HG03342 (cell line): Measurements from ENCODE around the gene SMC1A.
"Not testable (repeated sequence)": the region's sequence is repeated elsewhere in the genome, so short reads cannot be mapped to it uniquely, and the experiment has no call there.

Source experiments
- ATAC-seq: cut with Tn5 transposase; IDR thresholded peaks from one replicate; pipeline ENCODE4 v1.9.1; 2021; ENCODE audit warnings: mild to moderate bottlenecking, moderate library complexity; ENCODE audit not compliant: unreplicated experiment

Gene SMC1A

DNA sequence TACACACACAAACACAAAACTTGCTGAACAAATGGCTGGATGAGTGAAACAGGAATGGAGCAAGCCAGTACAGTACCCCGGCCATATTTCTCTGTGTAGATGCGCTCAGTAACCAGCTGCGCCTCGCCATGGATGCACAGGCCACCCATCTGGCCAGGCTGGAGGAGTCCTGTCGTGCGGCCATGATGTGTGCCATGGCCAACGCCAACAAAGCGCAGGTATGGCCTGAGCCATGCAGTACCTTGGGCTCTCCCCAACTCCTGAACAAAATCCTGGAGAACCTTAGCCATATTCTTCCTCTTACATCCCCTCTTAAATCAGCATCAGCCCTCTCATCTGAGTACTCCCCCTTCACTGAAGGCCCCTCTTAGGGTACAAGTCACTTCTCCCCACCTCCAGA, 7.3 kb upstream of the SMC1A start:
- ATAC-seq, result no peak

DNA sequence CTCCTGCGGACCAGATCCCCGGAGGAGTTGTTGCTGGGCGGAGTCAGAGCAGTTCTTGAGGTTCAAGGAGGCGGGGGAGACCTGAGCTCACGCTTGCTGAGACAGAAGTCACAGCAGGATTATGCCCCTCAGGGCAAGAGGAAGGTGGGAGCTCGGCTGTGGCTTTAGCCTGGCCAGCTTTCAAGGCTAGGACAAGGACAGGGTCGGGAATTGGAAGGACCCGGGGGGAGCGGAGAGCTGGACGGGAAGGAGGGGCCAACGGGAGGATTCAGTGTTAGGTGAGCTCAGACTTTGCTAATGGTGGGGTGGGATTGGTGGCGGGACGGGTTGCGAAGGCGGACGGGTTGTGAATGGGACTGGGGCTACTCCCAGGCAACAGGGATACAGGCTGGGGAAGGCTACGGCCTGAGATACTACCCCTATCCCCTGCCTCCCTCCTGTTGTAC, 430 bp upstream of the SMC1A start, which contains the start of gene RIBC1:
Gene RIBC1 (plus strand): TSS at position 13 of the 446 bp plus-strand sequence. CDS start 3,404 bp downstream, outside the sequence.
- ATAC-seq, result no peak

GRCh38 chrX:53421772-53422085, 725 bp downstream of the SMC1A start:
- peak; percentile 9 for ATAC-seq

DNA sequence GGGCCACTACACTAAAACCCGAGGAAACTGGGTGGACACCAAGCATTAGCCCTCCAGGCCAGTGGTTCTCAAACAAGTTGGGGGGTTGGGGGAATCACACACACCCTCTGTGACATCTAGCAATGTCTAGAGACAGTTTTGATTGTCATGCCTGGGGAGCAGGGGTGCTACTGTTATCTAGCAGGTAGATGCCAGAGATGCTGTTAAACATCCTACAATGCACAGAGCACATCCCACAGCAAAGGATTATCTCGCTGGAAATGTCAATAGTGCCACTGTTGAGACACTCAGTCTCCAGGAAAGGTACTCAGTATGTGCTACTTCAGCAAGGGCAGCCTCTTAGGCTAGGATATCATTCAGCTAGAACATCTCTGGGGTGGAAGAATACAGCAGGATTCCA, 1.3 kb downstream of the SMC1A start:
- ATAC-seq, result no peak

- not testable (repeated sequence) for ATAC-seq
Measured at GRCh38 chrX:53420351-53420750, 2.1 kb downstream of the SMC1A start.

DNA sequence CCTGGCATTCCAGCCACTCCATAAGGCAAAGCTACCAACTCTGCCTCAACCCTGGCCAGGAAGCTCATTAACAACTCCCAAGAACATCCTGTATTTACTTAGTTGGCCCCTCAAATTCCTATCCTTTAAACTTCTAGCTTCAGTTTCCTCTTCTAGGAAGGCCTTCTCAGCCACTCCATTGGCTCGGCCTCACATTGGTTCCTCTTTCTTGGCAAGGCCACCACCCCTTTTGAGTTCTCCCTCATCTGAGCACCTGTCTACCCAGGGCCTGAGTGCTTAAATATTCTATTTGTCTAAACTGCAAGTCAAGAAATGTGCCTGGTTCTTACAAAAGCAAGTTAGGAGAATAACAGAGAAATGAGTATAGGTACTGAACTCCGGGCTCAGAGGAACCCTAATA, 10.0 kb downstream of the SMC1A start:
- ATAC-seq, result no peak

- ATAC-seq, result no peak
Measured at GRCh38 chrX:53403535-53403934, 18.9 kb downstream of the SMC1A start.

- no peak for ATAC-seq
Measured at GRCh38 chrX:53398216-53398615, 24.2 kb downstream of the SMC1A start.

GRCh38 chrX:53395605-53396298, 26.7 kb downstream of the SMC1A start:
- no peak for ATAC-seq

DNA sequence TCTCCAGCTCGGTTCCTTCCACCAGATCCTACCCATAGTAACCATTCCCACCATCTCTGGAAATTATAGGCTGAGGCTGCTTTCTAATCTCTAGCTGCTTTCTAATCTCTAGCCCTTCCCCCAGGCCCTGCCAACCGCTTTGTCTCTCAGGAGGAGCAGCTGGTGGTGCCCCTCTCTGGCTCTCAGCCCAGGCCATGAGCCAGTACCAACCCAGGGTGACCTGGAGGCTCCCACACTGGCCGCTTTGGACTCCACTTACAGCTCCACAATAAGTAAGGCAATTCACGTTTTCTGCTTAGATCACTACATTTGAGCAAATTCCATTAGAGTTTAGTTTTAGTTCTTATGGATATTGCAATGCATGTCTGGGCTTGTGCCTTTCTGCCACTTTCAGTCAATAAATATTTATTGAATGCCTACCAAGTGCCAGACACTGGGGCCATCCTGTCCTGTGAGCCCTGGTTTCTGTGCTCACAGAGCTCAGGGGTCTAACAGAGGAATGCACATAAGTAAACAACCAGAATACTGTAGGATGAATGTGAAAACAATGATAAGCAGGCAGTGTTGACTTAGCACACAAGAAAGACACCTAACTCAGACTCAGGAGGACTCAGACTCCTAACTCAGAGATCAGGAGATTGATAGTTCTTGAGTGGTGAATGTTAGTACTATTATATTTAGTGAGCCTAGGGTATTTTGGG, 38.9 kb downstream of the SMC1A start:
- ATAC-seq, result no peak

DNA sequence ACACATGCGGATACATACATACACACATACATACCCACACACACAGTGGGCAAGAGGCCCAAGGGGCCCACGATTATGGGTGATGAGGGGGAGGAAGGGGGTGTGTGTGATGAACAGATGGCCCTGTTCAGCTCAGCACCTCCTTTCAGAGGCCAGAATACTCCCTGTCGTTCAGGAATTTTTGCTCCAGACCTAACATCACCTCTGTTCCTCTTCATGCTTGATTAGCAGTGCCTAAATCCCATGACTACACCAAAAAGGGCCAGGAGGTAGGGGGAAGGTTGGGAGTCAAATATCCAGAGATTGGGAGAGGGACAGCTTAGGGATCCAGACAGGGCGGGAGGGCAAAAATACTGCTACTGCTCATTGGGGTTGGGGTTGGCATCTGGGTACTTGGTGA, 42.7 kb downstream of the SMC1A start:
- ATAC-seq, result no peak

DNA sequence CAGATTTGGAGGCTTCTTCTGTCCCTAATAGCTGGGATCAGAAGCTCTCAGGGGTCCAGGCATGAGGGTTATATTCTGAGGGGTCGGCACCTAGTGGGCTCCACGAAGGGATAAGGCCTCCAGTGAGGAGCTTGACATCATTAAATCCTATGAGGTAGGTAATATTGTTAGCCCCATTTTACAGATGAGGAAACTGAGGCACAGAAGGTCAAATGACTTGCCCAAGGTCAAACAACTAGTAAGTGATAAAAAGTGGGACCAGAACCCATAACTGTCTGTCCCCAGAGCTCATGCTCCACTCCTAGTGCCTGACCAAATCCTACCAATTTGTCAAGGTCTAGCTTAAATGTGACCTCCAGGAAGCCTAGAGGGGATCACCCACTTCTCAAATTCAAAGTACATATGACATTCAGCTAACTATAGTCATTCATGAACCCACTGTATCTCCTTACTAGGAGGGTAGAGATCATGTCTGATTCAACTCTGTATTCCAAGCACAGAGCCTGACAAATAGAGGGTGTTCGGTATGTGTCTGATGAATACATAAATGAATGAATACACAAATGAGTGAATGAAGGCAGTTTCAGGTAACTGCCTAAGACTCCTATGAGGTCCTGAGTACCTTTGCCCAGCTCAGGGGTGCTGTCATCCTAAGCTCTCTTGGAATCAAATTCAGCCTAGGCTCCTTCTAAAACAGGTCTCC, 43.3 kb downstream of the SMC1A start:
- no peak for ATAC-seq

DNA sequence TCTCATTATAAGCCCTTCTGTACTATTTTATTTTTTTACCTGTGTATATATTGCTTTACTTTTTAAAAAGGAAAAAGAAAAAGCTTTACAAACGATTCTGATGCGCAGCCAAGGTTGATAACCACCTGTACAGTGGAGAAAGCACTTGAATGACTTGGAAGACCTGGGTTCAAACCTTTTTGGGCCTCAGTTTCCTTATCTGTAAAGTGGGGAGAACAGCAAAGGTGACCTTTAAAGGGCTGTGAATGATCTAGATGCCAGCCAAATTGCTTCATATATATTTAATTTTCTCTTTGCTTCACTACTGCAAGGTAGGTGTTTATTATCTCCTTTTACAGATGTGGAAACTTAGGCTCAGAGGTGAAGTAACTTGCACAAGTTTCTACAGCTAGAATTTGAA, 45.0 kb downstream of the SMC1A start:
- ATAC-seq, result no peak

DNA sequence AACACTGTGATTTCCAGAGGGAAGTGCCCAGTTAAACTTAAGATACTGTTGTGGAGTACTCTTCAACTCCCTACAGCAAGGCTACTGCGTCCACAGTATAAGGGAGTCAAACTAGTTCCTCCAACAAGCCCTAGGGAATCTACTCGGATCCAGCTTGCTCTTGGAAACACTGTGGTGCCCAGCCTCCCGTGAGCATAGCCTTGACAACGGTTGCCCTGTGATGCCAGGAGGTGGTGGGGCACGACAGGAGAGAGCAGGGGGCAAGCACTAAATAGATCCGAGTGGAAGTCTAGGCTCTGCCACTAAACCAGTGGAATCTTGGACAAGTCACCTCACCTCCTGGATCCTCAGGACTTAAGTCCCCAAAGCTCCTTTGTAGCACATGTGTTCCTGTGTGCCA, 45.6 kb downstream of the SMC1A start:
- no peak for ATAC-seq

GRCh38 chrX:53374923-53375322, 47.5 kb downstream of the SMC1A start:
- ATAC-seq, result no peak

- no peak for ATAC-seq
Measured at GRCh38 chrX:53374222-53374820, 48.1 kb downstream of the SMC1A start.

DNA sequence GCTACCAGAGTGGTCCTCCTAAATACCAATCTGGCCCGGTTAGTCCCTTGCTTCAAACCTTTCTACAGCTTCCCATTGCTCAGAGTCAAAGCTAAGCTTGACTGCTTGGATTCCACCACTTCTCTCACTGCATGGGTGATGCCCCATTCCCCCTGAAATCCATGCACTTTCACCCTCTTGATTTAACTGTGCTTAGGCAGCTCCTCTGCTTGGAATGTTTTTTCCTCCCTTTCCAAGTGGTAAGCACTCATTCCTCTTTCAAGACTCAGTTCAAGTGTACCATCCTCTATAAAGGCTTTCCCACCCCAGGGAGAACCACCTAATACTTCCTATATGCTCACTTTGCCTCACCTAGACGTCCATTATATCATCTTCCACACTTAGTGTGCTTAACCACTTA, 49.1 kb downstream of the SMC1A start:
- ATAC-seq, result no peak

GRCh38 chrX:53366454-53366853, 56.0 kb downstream of the SMC1A start:
- ATAC-seq, result not testable (repeated sequence)

- no peak for ATAC-seq
Measured at GRCh38 chrX:53362449-53362848, 60.0 kb downstream of the SMC1A start.

- no peak for ATAC-seq
Measured at GRCh38 chrX:53357799-53358530, 64.5 kb downstream of the SMC1A start.

- ATAC-seq, result no peak
Measured at GRCh38 chrX:53356186-53356585, 66.3 kb downstream of the SMC1A start.
